Stimulated activated CD4-positive, alpha-beta T cell treated with anti-CD3 and anti-CD28 coated beads, Interleukin-4, amount 100 ng/mL, for 48 hours (primary cell): ENCODE measurements around the gene CERS4.
"Not testable (repeated sequence)": the region's sequence is repeated elsewhere in the genome, so short reads cannot be mapped to it uniquely, and the experiment has no call there.

ENCODE experiments used
- DNase-seq, 2 donors: peaks; one replicate each; pipeline ENCODE4 v3.0.0-alpha.2; 2020; ENCODE audit warnings: low read depth in 2 of 2

The CERS4 gene

DNA sequence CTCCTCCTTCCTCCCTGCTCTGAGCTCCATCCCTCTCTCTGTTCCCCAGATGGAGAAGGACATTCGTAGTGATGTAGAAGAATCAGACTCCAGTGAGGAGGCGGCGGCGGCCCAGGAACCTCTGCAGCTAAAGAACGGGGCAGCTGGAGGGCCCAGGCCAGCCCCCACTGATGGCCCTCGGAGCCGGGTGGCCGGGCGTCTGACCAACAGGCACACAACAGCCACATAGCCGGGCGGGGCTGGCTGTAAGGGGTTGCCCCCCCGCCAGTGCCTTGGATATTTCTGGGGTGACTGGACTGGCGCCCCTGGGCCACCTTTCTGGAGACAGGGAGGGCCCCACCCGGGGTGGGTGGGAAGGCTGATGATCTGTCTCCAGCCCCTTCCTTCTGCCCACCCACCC lies 52.7 kb downstream of the CERS4 start:
- DNase-seq: no peak

DNA sequence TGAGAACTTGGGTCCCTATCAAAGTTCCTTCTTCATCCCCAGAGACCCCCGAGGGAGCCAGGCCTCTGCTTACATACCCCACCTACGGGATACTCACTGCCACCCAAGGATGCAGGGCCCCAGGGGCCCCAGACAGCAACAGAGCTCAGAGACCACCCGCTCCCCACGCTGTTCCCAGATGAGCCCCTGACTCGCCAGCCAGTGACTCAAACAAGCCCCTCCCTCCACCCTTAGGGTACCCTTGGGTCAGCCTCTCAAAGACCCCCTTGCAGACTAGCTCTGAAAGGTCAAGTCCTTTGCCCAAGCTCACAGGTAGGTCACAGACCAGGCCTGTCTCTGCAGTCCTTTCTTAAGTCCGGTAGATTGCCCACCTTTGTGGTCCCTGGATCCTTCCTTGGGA lies 53.3 kb downstream of the CERS4 start:
- no peak for DNase-seq

DNA sequence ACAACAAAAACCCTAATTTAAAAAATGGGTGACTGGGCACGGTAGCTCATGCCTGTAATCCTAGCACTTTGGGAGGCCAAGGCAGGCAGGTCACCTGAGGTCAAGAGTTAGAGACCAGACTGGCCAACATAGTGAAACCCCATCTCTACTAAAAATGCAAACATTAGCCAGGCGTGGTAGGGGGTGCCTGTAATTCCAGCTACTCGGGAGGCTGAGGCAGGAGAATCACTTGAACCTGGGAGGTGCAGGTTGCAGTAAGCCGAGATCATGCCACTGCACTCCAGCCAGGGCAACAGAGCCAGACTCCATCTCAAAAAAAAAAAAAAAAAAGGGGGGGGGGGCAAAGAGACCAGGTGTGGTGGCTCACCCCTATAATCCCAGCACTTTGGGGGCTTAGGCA lies 55.1 kb downstream of the CERS4 start:
- not testable (repeated sequence) for DNase-seq

DNA sequence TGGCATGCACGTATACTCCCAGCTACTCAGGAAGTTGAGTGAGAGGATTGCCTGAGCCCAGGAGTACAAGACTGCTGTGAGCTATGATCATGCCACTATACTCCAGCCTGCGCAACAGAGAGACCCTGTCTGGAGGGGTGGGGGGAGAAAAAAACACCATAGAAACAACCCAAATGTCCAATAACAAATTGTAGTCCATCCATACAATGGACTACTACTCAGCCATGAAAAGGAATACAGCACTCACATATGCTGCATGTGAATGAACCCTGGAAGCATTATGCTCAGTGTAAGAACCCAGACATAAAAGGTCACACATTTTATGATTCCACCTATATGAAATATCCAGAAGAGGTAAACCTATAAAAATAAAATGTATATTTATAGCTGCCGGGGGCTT lies 56.7 kb downstream of the CERS4 start:
- DNase-seq: no peak

DNA sequence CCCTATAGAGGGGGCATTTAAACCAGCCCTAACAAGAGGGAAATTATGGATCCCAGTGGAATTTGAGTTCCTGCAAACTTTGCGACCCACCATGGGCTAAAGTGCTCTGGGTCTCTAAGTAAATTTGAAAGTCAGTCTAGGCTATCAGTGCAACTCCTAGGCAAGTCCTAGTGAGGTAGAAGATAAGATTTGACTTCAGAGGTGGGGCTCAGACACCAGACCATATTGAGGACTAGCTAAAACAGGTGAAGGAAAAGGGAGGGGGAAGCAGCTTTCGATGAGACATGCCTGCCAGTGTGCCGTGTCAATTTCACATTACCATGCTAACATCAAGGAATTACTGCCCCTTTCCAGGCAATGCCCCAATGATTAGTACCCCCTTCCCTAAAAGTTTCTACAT lies 60.6 kb downstream of the CERS4 start:
- DNase-seq: no peak

DNA sequence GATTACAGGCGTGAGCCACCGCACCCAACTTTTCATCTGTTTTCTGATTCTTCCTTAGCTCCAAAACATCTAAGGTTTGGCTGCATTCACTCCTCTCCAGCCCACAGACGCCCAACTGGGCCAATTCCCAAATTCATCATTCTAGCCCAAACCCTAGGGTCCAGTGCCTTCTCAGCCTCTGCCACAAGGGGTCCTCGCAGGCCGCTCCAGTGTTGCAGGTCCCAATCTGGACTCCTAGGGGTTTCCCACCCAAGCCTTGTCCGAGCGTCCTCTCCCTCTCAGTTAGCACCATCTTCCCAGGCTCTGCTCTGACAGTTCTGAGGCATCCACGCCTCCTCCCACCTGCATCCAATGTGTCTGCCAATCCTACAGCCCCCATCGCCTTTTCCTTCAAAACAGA lies 67.3 kb downstream of the CERS4 start:
- DNase-seq: not testable (repeated sequence)

DNA sequence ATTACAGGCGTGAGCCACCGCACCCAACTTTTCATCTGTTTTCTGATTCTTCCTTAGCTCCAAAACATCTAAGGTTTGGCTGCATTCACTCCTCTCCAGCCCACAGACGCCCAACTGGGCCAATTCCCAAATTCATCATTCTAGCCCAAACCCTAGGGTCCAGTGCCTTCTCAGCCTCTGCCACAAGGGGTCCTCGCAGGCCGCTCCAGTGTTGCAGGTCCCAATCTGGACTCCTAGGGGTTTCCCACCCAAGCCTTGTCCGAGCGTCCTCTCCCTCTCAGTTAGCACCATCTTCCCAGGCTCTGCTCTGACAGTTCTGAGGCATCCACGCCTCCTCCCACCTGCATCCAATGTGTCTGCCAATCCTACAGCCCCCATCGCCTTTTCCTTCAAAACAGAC lies 82.2 kb downstream of the CERS4 start:
- DNase-seq: not testable (repeated sequence)

DNA sequence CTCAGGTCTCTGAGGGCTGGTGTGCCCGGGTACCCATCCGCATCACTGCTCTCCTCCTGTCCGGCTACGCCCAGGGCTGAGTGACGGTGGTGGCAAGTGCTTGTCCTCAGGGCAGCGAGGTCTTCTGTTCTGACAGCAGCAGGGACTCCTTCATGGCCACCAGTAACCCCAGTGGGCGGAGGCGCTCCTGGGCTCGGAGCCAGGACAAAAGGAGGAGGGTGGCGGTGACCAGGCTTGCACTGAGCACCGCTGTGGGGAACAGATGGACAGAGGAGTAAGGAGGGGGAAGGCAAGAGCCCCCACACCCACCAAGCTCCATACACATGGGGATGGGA lies 93.2 kb downstream of the CERS4 start:
- DNase-seq: no peak

DNA sequence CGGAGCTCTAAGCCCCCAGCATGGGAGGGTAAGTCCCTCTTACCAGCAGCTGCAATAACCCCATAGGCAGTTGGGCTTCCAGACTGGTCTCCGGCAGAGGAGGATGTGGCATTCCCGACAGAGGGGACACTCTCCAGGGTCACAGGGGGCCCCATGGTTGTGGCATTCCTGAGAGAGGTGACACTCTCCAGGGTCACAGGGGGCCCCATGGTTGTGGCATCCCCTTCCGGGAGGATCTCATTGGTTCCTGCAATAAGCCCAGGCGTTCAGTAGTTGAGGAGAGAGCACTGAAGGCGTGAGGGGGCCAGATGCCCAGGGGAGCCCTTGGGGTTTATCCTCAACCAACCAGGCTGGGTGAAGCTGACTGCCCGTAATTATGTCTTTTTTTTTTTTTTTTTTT lies 93.6 kb downstream of the CERS4 start:
- no peak for DNase-seq

DNA sequence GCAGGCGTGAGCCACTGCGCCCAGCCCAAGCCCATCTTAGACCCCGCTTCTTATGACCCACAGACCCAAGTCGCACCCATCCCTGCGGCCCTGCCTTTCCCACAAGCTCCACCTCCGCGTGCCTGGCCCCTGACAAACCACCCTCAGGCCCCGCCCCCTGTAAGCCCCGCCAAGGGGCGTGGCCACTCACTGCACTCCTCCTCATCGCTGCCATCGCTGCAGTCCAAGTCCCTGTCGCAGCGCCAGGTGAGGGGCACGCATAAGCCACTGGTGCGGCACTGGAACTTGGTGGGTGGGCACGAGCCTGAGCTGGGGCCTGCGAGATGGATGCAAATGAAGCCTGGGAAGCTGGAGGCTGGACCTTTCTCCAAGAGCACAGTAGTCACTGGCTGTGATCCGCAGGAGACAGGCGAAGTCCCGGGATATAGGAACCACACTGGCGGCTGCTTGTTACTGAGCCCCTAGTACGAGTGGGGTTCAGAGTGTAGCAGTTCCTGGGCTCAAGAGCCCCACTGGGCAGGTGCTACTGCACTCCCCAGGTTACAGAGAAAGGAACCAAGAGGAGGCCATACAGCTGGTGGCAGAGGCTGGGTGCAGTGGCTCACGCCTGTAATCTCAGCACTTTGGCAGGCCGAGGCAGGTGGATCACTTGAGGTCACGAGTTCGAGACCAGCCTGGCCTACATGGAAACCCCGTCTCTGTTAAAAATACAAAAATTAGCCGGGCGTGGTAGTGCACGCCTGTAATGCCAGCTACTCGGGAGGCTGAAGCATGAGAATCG lies 95.9 kb downstream of the CERS4 start:
- DNase-seq: peak; percentile 19 to 38

DNA sequence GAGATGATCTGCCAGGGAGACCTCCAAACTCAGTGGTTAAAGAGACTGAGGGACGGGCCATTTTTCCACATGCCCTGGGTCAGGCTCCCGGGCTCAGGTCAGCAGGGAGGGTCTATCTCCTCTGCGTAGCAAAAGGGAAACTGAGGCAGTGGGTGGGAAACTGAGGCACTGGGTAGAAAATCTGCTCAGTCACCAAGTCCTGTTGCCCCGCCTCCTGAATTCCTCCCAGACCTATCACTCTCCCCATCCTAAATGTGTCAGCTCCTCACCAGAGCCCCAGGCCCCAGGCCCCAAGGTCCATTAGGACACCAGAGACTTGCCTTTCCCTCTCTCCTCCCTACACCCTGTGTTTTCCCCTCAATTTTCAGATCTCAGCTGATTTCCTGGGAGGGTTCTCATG lies 96.6 kb downstream of the CERS4 start:
- DNase-seq: no peak

DNA sequence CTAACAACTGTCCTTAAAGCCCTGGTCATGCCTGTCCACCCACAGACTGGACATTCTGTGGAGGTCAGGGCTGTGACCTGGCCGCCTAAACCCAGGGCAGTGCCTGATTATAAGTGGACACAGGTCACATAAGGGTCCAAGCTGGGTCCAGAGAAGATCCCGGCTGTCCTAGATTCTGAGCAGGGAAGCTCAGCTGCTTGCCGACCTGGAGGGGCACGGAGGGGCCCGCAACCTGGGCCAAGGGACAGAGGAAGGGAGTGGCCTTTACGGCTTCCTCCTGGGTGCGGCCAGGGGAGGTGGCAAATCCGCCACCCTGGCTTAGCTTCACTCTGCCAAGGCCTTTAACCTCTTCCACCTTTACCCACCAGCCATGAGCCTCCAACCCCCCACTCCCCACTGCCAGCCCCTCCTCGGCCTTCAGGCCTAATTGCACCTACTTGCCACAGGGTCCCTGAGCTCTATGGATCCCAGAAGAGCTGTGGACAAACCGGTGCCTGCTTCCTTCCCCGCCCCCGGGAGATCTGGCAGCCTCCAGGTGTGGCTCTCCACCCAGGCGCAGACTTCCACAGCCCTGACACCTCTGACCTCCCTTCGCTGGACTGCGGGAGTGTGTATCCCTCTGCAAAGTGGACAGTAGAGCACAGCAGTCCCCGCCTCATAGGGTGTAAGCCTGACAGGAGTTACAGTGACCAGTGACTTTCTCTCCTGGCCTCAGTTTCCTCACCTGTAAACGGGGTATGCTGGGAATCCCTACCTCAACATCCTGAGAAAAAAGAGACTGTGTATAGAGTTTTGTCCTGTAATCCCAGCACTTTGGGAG lies 97.3 kb downstream of the CERS4 start:
- no peak for DNase-seq

DNA sequence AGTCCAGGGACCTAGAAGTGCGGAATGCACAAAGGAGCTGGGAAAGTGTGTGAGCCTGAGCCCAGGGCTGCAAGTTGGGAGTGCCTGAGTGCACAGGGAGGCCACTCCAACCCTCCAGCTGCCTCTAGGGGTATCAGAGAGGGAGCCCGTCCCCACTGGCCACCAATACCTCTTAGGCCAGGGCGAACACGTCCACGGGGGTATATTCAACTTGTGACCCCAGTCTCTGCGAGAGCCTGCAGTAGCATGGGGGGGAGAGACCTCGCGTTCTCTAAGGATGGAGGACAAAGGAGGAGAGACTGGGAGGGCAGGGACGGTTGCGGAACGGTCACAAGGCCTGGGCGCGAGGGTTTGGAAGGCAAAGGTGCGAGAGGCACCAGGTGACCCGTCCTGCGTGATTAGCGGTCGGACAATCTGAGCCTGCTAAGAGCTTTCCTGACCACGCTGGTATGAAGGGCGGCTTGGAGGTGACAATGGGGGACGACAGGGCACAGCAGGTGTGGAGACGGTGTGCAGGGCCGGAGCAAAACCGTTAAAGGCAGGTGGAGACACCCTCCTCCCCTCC lies 98.3 kb downstream of the CERS4 start:
- DNase-seq: no peak

DNA sequence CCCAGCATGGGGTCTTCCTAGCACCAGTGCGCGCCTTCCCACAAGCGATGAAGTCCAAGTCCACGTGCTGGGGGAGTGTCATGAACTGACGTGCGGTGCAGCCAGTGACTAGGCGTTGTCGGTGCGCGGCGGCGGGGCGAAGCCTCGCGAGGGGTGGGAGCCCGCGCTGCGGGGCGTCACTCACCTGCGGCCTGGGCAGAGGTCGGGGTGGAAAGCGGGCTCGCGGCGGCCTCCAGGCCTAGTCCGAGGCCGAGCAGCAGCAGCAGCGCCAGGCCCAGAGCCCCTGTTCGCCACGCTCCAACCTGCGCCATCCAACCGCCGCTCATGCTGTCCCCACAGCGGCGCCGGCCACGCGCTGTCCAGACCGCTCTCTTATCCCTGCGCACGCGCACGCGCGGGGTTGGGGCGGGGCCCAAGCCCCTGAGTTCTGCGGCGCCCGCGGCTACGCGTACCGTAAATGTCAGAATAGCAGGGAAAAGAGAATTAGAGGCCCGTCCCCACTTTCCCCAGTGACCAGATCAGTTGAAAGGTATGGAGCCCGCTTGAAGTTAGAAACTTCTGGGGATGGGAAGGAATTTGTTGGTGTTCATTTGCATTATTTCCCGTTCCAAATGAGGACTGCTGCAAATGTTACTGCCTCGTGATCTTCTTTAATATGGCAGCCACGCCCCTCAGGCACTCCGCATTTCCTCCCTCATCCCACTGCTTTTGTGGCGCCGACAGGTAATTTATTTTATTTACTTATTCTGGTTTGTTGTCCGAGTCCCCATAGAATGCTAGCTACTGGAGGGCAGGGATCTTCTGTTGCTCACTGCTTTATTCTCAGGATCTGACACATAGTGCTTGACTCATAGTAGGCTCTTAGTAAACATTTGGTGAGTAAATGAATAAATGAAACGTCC lies 99.0 kb downstream of the CERS4 start, which contains the start of gene CD320:
Gene CD320 (minus strand): TSS at position 394 of the 902 bp plus-strand sequence. CDS start 68 bp downstream, at position 326.
- DNase-seq: peak; percentile 79 to 82

DNA sequence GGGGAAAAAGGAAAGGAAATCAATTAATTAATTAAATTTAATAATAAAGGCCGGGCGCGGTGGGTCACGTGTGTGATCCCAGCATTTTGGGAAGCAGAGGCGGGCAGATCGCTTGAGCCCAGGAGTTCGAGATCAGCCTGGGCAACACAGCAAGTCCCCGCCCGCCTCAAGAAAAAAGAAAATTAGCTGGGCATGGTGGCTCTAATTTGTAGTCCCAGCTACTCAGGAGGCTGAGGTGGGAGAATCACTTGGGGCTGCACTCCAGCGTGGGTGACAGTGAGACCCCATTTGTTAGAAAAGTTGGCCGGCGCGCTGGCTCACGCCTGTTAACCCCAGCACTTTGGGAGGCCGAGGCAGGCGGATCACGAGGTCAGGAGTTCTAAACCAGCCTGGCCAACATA lies 99.7 kb downstream of the CERS4 start:
- DNase-seq: no peak

DNA sequence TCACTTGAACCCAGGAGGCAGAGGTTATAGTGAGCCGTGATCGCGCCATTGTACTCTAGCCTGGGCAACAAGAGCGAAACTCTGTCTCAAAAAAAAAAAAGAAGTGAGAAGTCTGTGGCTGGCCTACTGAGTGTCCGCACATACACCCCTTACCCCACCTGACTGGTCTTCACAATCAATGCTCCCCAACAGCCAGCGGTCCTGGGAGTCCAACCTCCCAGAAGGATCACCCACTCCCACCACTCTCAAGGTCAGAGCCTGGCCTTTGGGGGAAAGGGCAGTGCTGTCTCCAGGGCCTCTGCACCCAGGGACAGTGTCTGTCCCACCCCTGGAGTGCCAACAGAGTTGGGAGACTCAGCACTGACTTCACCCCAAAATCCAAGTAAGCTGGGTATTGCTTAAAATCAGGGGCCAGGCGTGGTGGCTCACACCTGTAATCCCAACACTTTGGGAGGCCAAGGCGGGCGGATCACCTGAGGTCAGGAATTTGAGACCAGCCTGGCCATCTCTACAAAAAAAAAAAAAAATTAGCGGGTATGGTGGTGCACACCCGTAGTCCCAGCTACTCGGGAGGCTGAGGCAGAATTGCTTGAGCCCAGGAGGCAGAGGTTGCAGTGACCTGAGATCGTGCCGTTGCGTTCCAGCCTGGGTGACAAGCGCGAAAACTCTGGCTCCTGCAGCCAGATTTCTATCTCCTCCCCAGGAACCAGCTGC lies 101.3 kb downstream of the CERS4 start:
- no peak for DNase-seq

DNA sequence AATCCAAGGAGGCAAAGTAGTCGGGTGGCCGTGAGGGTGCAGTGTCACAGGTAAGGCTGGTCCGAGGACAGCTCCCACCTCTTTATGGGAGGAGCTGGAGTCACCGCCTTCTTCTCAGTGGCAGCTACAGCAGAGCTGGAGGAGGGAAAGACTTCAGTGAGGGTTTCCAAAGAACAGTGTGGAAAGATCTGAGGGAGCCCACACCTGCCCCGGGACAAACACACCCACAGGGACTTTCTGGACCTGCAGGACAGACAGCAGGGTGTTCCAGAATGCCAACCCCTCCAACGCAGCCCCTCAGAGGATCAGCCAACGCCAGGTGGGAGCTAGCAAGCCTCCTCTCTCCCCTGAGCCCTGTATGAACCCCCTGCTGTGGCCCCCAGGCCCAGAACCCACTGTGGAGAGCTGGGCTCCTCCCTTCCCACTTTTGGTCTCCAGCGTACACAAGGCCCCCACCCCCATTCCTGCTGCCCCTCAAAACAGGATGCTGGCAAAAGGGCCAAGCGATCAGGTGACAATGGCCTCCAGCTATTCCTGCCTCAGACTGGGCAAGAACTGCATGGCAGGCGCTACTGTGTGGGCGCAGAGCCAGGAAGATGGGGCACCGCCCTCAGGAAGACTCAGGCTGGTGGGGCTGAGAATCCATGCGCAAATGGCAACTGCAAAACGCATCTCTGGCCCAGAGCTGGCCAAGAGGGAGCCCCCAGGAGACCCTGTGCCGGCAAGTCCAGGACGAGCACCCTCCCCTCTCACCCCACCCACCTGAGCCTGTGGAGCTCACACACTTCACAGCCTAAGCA lies 102.5 kb downstream of the CERS4 start:
- no peak for DNase-seq
